Ishikawa (cell line): Measurements from ENCODE around the gene CNTNAP1.

ENCODE experiments used
- CEBPB ChIP-seq: IDR thresholded peaks from 2 replicates; pipeline ENCODE4 v1.6.1; 2012
- CREB1 ChIP-seq: IDR thresholded peaks from 2 replicates; pipeline ENCODE4 v1.6.1; 2012; ENCODE audit warnings: low read depth
- EGR1 ChIP-seq: IDR thresholded peaks from 2 replicates; pipeline ENCODE4 v1.6.1; 2012
- EP300 ChIP-seq: IDR thresholded peaks from 2 replicates; pipeline ENCODE4 v1.6.1; 2012; ENCODE audit warnings: borderline replicate concordance
- FOXM1 ChIP-seq: IDR thresholded peaks from 2 replicates; pipeline ENCODE4 v1.6.1; 2012; ENCODE audit warnings: low read depth, borderline replicate concordance
- MAX ChIP-seq: IDR thresholded peaks from 2 replicates; pipeline ENCODE4 v1.6.1; 2012
- NFIC ChIP-seq: IDR thresholded peaks from 2 replicates; pipeline ENCODE4 v1.6.1; 2012
- RAD21 ChIP-seq: IDR thresholded peaks from 2 replicates; pipeline ENCODE4 v1.6.1; 2012; ENCODE audit warnings: low read depth
- REST ChIP-seq: IDR thresholded peaks from 2 replicates; pipeline ENCODE4 v1.6.1; 2012; ENCODE audit warnings: low read depth, mild to moderate bottlenecking
- TAF1 ChIP-seq: IDR thresholded peaks from 2 replicates; pipeline ENCODE4 v1.6.1; 2012; ENCODE audit warnings: low read depth, mild to moderate bottlenecking
- TCF12 ChIP-seq: IDR thresholded peaks from 2 replicates; pipeline ENCODE4 v1.6.1; 2012; ENCODE audit warnings: low read depth
- TEAD4 ChIP-seq: IDR thresholded peaks from 2 replicates; pipeline ENCODE4 v1.6.1; 2012
- USF1 ChIP-seq: IDR thresholded peaks from 2 replicates; pipeline ENCODE4 v1.6.1; 2012
- YY1 ChIP-seq: IDR thresholded peaks from 2 replicates; pipeline ENCODE4 v1.6.1; 2012; ENCODE audit warnings: low read depth

- TF ChIP-seq TAF1 (no peak), RAD21 (no peak), YY1 (no peak), REST (no peak), TEAD4 (no peak), TCF12 (no peak), NFIC (no peak), CEBPB (no peak), EP300 (no peak), FOXM1 (no peak), CREB1 (no peak), MAX (no peak; the same call in 1 of the 2 replicates), USF1 (no peak), EGR1 (no peak)
Measured at GRCh38 chr17:42682722-42683403, 532 bp downstream of the CNTNAP1 start.
